Measurements from ENCODE around the gene ATG14. TPM values are rescaled to one million over a fixed set of nuclear protein-coding genes. Genes with fewer than 3 reads are reported as not detected.

Gene ATG14
- total RNA-seq, 2 experiments from 2014 or later = 19.9 to 20.5 TPM

DNA sequence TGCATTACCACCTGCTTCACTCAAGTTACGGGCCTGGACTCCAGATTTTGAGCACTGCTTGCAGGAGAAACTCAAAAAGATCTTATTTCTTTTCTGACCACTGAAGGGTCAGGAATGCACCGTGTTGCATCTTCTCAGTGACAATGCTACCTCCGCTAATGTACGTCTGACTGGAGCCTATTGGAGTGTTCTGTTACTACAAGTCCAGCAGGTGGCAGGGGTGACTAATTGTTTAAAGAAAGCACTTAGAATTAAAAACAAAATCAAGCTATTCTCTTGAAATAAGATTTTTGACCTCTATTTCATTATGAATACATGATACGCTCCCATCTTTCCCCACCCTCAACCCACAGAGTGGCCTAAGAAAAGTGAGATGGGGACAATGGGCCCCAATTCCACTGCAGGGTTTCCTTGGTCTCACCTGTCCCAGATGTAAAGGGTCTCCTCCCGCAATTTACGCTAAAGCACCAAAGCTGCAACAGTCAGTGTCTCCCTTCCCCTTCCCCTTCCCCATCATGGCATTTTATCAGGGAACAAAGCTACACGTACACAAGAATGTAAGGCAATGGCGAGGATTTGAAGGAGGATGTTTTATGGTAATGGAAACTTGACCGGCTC, 26.5 kb upstream of the ATG14 start:
- Mint-ChIP-seq H3K27ac (no peak overlapping the region), H3K4me3 (no peak overlapping the region), H3K4me1 (ENCODE audit: low read depth) (peaks cover 25% of the 10 kb centered on the region), H3K36me3 (ENCODE audit: low read depth) (no peaks in the 10 kb centered on the region), H3K27me3 (no peaks in the 10 kb centered on the region), H3K9me3 (no peaks in the 10 kb centered on the region)
- Histone ChIP-seq H3K27me3 (ENCODE audit: control insufficient read depth in 1 of 2, insufficient read depth in 2 of 2, low read length in 2 of 2) (peaks cover 0 to 2% of the 10 kb centered on the region in 2 experiments), H3K36me3 (ENCODE audit: insufficient read depth, low read length) (no peaks in the 10 kb centered on the region), H3K4me3 (ENCODE audit: low read length) (no peak overlapping the region), H3K4me1 (ENCODE audit: insufficient read depth, low read length) (peaks cover 20% of the 10 kb centered on the region), H3K9me3 (ENCODE audit: control insufficient read depth in 1 of 2, insufficient read depth in 1 of 2, low read length in 2 of 2) (peaks cover 0 to 9% of the 10 kb centered on the region in 2 experiments), H3K27ac (ENCODE audit: low read depth in 1 of 2, low read length in 2 of 2) (no peak overlapping the region)
- intact Hi-C loops (cut with DNase I, micrococcal nuclease) = loop anchor here in 1 of 2 experiments (10.0 kb wide), 1 partner anchor 1137 kb away; the partner anchor contains the start of gene TMEM260
- CTCF ChIA-PET = interaction anchor here (0.7 to 1.5 kb wide), 3 partner anchors 8 to 14 kb away, joined by 3 read pairs; no protein-coding TSS in a partner anchor
- ATAC-seq (ENCODE audit: poor library complexity) = no peak
- TF ChIP-seq, protein P1, sequence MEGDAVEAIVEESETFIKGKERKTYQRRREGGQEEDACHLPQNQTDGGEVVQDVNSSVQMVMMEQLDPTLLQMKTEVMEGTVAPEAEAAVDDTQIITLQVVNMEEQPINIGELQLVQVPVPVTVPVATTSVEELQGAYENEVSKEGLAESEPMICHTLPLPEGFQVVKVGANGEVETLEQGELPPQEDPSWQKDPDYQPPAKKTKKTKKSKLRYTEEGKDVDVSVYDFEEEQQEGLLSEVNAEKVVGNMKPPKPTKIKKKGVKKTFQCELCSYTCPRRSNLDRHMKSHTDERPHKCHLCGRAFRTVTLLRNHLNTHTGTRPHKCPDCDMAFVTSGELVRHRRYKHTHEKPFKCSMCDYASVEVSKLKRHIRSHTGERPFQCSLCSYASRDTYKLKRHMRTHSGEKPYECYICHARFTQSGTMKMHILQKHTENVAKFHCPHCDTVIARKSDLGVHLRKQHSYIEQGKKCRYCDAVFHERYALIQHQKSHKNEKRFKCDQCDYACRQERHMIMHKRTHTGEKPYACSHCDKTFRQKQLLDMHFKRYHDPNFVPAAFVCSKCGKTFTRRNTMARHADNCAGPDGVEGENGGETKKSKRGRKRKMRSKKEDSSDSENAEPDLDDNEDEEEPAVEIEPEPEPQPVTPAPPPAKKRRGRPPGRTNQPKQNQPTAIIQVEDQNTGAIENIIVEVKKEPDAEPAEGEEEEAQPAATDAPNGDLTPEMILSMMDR (IDR thresholded peaks at IDR 0.05) = no peak
- POLR2A ChIA-PET = no interaction called here
- DNase-seq = peak in 3 of 14 experiments; percentile 23 to 37 (median 34)

DNA sequence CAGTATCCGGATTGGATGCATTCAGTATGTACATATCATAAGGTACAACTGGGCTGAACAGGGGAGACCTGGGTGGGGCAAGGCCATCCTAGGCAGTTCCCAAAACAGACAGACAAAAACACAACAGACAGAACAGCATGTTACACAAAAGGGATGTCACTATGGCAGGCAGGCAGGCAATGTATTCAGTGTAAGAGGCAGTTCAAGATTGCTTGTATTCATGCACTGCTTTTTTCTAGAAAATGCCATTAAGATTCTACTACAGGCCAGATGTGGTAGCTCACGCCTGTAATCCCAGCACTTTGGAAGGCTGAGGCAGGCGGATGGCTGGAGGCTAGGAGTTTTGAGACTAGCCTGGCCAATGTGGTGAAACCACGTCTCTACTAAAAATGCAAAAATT, 25.3 kb upstream of the ATG14 start:
- ChIA-PET CTCF (interaction anchor here (0.9 kb wide), 1 partner anchor 191 kb away, joined by 3 read pairs; no protein-coding TSS in a partner anchor), POLR2A (no interaction called here)
- H3K27me3 Mint-ChIP-seq = no peaks in the 10 kb centered on the region
- Histone ChIP-seq H3K27me3 (ENCODE audit: control insufficient read depth in 1 of 2, insufficient read depth in 2 of 2, low read length in 2 of 2) (peaks cover 0 to 2% of the 10 kb centered on the region in 2 experiments), H3K27ac (ENCODE audit: low read depth in 1 of 2, low read length in 2 of 2) (no peak overlapping the region), H3K4me1 (ENCODE audit: insufficient read depth, low read length) (peaks cover 23% of the 10 kb centered on the region), H3K4me3 (ENCODE audit: low read length) (no peak overlapping the region), H3K9me3 (ENCODE audit: control insufficient read depth in 1 of 2, insufficient read depth in 1 of 2, low read length in 2 of 2) (peaks cover 0 to 9% of the 10 kb centered on the region in 2 experiments), H3K36me3 (ENCODE audit: insufficient read depth, low read length) (no peaks in the 10 kb centered on the region)
- no peak overlapping the region for H3K4me3 Mint-ChIP-seq
- TF ChIP-seq, protein P1 (IDR thresholded peaks at IDR 0.05) = no peak
- peaks cover 34% of the 10 kb centered on the region for H3K4me1 Mint-ChIP-seq (ENCODE audit: low read depth)
- no peak overlapping the region for H3K27ac Mint-ChIP-seq
- H3K9me3 Mint-ChIP-seq = no peaks in the 10 kb centered on the region
- intact Hi-C loops (cut with DNase I, micrococcal nuclease) = loop anchor here in 1 of 2 experiments (10.0 kb wide), 1 partner anchor 1138 kb away; the partner anchor contains the start of gene TMEM260
- no peak for ATAC-seq (ENCODE audit: poor library complexity)
- no peak for DNase-seq
- H3K36me3 Mint-ChIP-seq (ENCODE audit: low read depth) = no peaks in the 10 kb centered on the region

DNA sequence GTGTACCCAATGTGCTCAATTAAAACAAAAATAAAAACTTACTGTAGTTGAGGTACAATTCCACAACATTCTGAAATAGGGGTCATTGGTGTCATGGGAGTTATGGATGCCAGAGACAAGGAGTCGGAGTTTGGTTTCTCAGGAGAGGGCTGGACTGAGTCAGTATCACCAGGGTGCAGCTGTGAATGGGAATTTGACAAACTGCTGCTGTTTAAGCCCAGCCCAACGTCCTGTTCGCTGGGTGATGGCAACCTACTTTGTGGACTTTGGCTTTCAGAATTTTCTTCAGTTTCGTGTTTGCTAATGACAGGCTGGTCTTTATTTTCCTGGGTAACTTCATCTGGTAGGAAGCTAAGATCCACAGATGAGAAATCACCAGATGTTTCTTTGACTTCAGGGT, 24.9 kb upstream of the ATG14 start:
- Mint-ChIP-seq H3K9me3 (no peaks in the 10 kb centered on the region), H3K27ac (no peak overlapping the region), H3K36me3 (ENCODE audit: low read depth) (no peaks in the 10 kb centered on the region), H3K4me1 (ENCODE audit: low read depth) (peaks cover 34% of the 10 kb centered on the region), H3K27me3 (no peaks in the 10 kb centered on the region), H3K4me3 (no peak overlapping the region)
- CTCF ChIA-PET = interaction anchor here (0.9 to 2.3 kb wide), 2 partner anchors 10 to 191 kb away, joined by 3 to 7 read pairs; no protein-coding TSS in a partner anchor
- Histone ChIP-seq H3K9me3 (ENCODE audit: control insufficient read depth in 1 of 2, insufficient read depth in 1 of 2, low read length in 2 of 2) (peaks cover 0 to 9% of the 10 kb centered on the region in 2 experiments), H3K27ac (ENCODE audit: low read depth in 1 of 2, low read length in 2 of 2) (no peak overlapping the region), H3K36me3 (ENCODE audit: insufficient read depth, low read length) (no peaks in the 10 kb centered on the region), H3K27me3 (ENCODE audit: control insufficient read depth in 1 of 2, insufficient read depth in 2 of 2, low read length in 2 of 2) (peaks cover 0 to 2% of the 10 kb centered on the region in 2 experiments), H3K4me1 (ENCODE audit: insufficient read depth, low read length) (peaks cover 23% of the 10 kb centered on the region), H3K4me3 (ENCODE audit: low read length) (no peak overlapping the region)
- DNase-seq = no peak
- POLR2A ChIA-PET = no interaction called here
- TF ChIP-seq, protein P1 (IDR thresholded peaks at IDR 0.05) = no peak
- no peak for ATAC-seq (ENCODE audit: poor library complexity)
- intact Hi-C loops (cut with DNase I, micrococcal nuclease) = loop anchor here in 1 of 2 experiments (10.0 kb wide), 1 partner anchor 1138 kb away; the partner anchor contains the start of gene TMEM260
